Lower leg skin (tissue), 3 donors: ENCODE measurements around the gene KSR2.

ENCODE experiments used
- CTCF ChIP-seq, 3 donors: fragments of 450-650 bp; IDR thresholded peaks; one replicate each; pipeline ENCODE4 v1.5.1; 2016; ENCODE audit warnings: antibody characterized with exemption in 3 of 3, mild to moderate bottlenecking in 3 of 3, moderate library complexity in 2 of 3
- POLR2A ChIP-seq, 2 donors: fragments of 450-650 bp; IDR thresholded peaks; one replicate each; pipeline ENCODE4 v1.6.1; 2016 to 2017; ENCODE audit warnings: antibody characterized with exemption in 2 of 2, mild to moderate bottlenecking in 1 of 2, moderate library complexity in 1 of 2

GRCh38 chr12:117903110-117903840 is 65.5 kb downstream of the KSR2 start:
- TF ChIP-seq POLR2A (IDR thresholded peaks at IDR 0.05) (no peak), CTCF (IDR thresholded peaks at IDR 0.05) (no peak)
